ENCODE measurements around the gene POLR1G.

The POLR1G gene

GRCh38 chr19:45370410-45371204, 35.8 kb upstream of the POLR1G start, which contains the start of gene ERCC2:
ERCC2 (minus strand) TSS chr19:45370573; CDS start chr19:45370540, 33 bp downstream.
- Histone ChIP-seq H3K9me3 (ENCODE audit: control insufficient read depth, insufficient read depth, low read length) (no peaks in the 10 kb centered on the region), H3K4me2 (ENCODE audit: low read length) (peak within 1 kb of the TSS; percentile 99), H3K27ac (ENCODE audit: low read depth, low read length) (peak within 1 kb of the TSS; percentile 62), H3F3A (ENCODE audit: control insufficient read depth, insufficient read depth) (no peaks in the 10 kb centered on the region), H4K20me1 (ENCODE audit: control insufficient read depth, insufficient read depth, low read depth, low read length) (no peaks in the 10 kb centered on the region), H3K4me1 (ENCODE audit: control insufficient read depth, low read length) (peaks cover 16% of the 10 kb centered on the region), H3K79me2 (ENCODE audit: control insufficient read depth, low read length) (peaks cover 14% of the 10 kb centered on the region), H3K36me3 (ENCODE audit: control insufficient read depth, low read length) (peaks cover 8% of the 10 kb centered on the region), H3K27me3 (ENCODE audit: control insufficient read depth, low read length) (no peaks in the 10 kb centered on the region), H3K4me3 (ENCODE audit: low read length) (peak within 1 kb of the TSS; percentile 89), H3K9me2 (replicated peaks; ENCODE audit: control insufficient read depth, low read length) (no peaks in the 10 kb centered on the region)
- TF ChIP-seq EZH2phosphoT487 (IDR thresholded peaks at IDR 0.05; ENCODE audit: borderline replicate concordance, low read length), result no peak
- TF ChIP-seq, protein P1, sequence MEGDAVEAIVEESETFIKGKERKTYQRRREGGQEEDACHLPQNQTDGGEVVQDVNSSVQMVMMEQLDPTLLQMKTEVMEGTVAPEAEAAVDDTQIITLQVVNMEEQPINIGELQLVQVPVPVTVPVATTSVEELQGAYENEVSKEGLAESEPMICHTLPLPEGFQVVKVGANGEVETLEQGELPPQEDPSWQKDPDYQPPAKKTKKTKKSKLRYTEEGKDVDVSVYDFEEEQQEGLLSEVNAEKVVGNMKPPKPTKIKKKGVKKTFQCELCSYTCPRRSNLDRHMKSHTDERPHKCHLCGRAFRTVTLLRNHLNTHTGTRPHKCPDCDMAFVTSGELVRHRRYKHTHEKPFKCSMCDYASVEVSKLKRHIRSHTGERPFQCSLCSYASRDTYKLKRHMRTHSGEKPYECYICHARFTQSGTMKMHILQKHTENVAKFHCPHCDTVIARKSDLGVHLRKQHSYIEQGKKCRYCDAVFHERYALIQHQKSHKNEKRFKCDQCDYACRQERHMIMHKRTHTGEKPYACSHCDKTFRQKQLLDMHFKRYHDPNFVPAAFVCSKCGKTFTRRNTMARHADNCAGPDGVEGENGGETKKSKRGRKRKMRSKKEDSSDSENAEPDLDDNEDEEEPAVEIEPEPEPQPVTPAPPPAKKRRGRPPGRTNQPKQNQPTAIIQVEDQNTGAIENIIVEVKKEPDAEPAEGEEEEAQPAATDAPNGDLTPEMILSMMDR (IDR thresholded peaks at IDR 0.05; ENCODE audit: low read depth, low read length, poor library complexity, severe bottlenecking), result no peak

DNA sequence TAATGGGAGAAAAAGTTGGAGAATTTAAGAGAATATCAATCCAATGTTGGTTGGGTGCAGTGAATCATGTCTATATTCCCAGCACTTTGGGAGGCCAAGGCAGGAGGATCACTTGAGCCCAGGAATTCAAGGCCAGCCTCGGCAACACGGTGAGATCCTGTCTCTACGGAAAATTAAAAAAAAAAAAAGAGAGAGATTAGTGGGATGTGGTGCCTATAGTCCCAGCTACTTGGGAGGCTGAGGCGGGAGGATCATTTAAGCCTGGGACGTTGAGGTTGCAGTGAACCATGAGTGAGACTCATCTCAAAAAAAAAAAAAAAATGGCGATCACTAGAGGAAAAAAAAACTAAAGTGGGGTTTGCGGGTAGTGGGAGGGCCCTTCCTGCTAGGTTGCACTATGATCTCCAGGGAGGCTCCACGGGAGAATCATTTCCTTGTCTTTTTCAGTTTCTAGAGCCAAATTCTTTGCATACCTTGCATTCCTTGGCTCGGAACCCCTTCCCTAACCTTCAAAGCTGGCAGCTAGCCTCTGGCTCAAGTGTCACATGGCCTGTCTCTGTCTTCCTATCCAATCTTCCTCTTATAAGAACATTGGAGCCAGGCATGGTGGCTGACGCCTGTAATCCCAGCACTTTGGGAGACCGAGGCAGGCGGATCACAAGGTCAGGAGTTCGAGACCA, 30.3 kb upstream of the POLR1G start:
- peaks cover 3% of the 10 kb centered on the region; the same call in 1 of the 2 replicates for H3K4me1 ChIP-seq (ENCODE audit: control insufficient read depth, low read length)
- no peaks in the 10 kb centered on the region for H3K9me2 ChIP-seq (replicated peaks; ENCODE audit: control insufficient read depth, low read length)
- no peaks in the 10 kb centered on the region for H3K79me2 ChIP-seq (ENCODE audit: control insufficient read depth, low read length)
- no peaks in the 10 kb centered on the region for H3K36me3 ChIP-seq (ENCODE audit: control insufficient read depth, low read length)
- H3K4me2 ChIP-seq (ENCODE audit: low read length), result no peak overlapping the region
- no peaks in the 10 kb centered on the region for H3K27me3 ChIP-seq (ENCODE audit: control insufficient read depth, low read length)
- no peak overlapping the region for H3K27ac ChIP-seq (ENCODE audit: low read depth, low read length)
- no peaks in the 10 kb centered on the region for H3F3A ChIP-seq (ENCODE audit: control insufficient read depth, insufficient read depth)
- no peaks in the 10 kb centered on the region for H3K9me3 ChIP-seq (ENCODE audit: control insufficient read depth, insufficient read depth, low read length)
- H4K20me1 ChIP-seq (ENCODE audit: control insufficient read depth, insufficient read depth, low read depth, low read length), result no peaks in the 10 kb centered on the region
- TF ChIP-seq EZH2phosphoT487 (IDR thresholded peaks at IDR 0.05; ENCODE audit: borderline replicate concordance, low read length), result no peak
- TF ChIP-seq, protein P1 (IDR thresholded peaks at IDR 0.05; ENCODE audit: low read depth, low read length, poor library complexity, severe bottlenecking), result no peak
- H3K4me3 ChIP-seq (ENCODE audit: low read length), result no peak overlapping the region

- Histone ChIP-seq H3K9me2 (replicated peaks; ENCODE audit: control insufficient read depth, low read length) (no peaks in the 10 kb centered on the region), H3K27me3 (ENCODE audit: control insufficient read depth, low read length) (no peaks in the 10 kb centered on the region), H3K27ac (ENCODE audit: low read depth, low read length) (no peak overlapping the region), H3K36me3 (ENCODE audit: control insufficient read depth, low read length) (no peaks in the 10 kb centered on the region), H3K79me2 (ENCODE audit: control insufficient read depth, low read length) (no peaks in the 10 kb centered on the region), H3K4me2 (ENCODE audit: low read length) (no peak overlapping the region), H4K20me1 (ENCODE audit: control insufficient read depth, insufficient read depth, low read depth, low read length) (no peaks in the 10 kb centered on the region), H3F3A (ENCODE audit: control insufficient read depth, insufficient read depth) (no peaks in the 10 kb centered on the region), H3K4me1 (ENCODE audit: control insufficient read depth, low read length) (no peaks in the 10 kb centered on the region), H3K9me3 (ENCODE audit: control insufficient read depth, insufficient read depth, low read length) (no peaks in the 10 kb centered on the region), H3K4me3 (ENCODE audit: low read length) (no peak overlapping the region)
- TF ChIP-seq, protein P1 (IDR thresholded peaks at IDR 0.05; ENCODE audit: low read depth, low read length, poor library complexity, severe bottlenecking), result no peak
Measured at GRCh38 chr19:45380107-45380506, 26.3 kb upstream of the POLR1G start.
